Activated CD4-positive, CD25-positive, alpha-beta regulatory T cell treated with anti-CD3 and anti-CD28 coated beads, Interleukin-2, amount 50 U/mL, for 16 hours (primary cell): Measurements from ENCODE around the gene LDLR.
"Not testable (repeated sequence)": the region's sequence is repeated elsewhere in the genome, so short reads cannot be mapped to it uniquely, and the experiment has no call there.

Source experiments
- DNase-seq: peaks from one replicate; pipeline ENCODE4 v3.0.0-alpha.2; 2020; ENCODE audit warnings: low read depth, low spot score

The LDLR gene

GRCh38 chr19:11173516-11174155 is 84.4 kb downstream of the LDLR start:
- DNase-seq: no peak

GRCh38 chr19:11174336-11174735 is 85.1 kb downstream of the LDLR start:
- DNase-seq: no peak

- no peak for DNase-seq
Measured at GRCh38 chr19:11175920-11176319, 86.7 kb downstream of the LDLR start.

- DNase-seq: no peak
Measured at GRCh38 chr19:11176466-11177193, 87.4 kb downstream of the LDLR start.

GRCh38 chr19:11177592-11177991 is 88.3 kb downstream of the LDLR start:
- no peak for DNase-seq

- DNase-seq: not testable (repeated sequence)
Measured at GRCh38 chr19:11179145-11179465, 89.8 kb downstream of the LDLR start.

- no peak for DNase-seq
Measured at GRCh38 chr19:11179716-11180297, 90.5 kb downstream of the LDLR start.

GRCh38 chr19:11180346-11180745 is 91.1 kb downstream of the LDLR start:
- DNase-seq: no peak

- DNase-seq: not testable (repeated sequence)
Measured at GRCh38 chr19:11180975-11181374, 91.7 kb downstream of the LDLR start.

- DNase-seq: no peak
Measured at GRCh38 chr19:11181488-11181887, 92.2 kb downstream of the LDLR start.
